GM18508 (cell line): ENCODE data around the gene SHKBP1.
"Not testable (repeated sequence)": the region's sequence is repeated elsewhere in the genome, so short reads cannot be mapped to it uniquely, and the experiment has no call there.

Source experiments
- ATAC-seq: cut with Tn5 transposase; IDR thresholded peaks from one replicate; pipeline ENCODE4 v1.9.1; 2021; ENCODE audit warnings: moderate number of reproducible peaks; ENCODE audit not compliant: insufficient read depth, unreplicated experiment

SHKBP1 gene

DNA sequence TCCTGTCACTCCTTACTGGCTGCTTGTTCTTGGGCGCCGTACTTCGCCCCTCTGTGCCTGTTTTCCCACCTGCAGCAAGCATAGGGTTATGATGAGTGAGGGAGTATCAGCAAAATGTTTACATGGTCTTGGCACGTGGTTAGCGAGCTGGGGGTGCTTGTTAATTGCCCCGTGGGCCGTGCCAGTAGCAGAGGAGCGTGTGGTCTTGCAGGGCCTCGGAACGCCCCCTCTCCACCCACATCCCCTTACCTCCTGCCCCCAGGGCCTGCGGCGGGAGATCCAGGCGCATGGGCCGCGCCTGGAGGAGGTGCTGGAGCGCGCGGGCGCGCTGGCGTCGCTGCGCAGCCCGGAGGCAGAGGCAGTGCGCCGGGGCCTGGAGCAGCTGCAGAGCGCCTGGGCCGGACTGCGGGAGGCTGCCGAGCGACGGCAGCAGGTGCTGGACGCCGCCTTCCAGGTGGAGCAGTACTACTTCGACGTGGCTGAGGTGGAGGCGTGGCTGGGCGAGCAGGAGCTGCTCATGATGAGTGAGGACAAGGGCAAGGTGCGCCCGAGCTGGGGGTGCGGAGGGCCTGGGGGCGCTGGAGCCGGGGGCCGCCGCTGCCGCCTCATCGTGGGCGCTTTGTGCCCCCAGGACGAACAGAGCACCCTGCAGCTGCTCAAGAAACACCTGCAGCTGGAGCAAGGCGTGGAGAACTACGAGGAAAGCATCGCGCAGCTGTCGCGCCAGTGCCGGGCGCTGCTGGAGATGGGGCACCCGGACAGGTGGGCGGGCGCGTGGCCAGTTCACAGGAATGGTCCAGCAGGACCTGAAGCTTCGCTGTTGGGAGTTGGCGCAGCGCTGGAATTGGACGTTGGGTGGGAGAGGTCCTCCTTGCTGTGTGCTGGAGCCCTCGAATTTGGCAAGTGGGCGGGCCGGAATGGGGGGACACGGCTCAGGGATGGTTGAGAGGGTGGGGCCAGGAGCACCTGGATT lies 22.5 kb upstream of the SHKBP1 start:
- no peak for ATAC-seq

DNA sequence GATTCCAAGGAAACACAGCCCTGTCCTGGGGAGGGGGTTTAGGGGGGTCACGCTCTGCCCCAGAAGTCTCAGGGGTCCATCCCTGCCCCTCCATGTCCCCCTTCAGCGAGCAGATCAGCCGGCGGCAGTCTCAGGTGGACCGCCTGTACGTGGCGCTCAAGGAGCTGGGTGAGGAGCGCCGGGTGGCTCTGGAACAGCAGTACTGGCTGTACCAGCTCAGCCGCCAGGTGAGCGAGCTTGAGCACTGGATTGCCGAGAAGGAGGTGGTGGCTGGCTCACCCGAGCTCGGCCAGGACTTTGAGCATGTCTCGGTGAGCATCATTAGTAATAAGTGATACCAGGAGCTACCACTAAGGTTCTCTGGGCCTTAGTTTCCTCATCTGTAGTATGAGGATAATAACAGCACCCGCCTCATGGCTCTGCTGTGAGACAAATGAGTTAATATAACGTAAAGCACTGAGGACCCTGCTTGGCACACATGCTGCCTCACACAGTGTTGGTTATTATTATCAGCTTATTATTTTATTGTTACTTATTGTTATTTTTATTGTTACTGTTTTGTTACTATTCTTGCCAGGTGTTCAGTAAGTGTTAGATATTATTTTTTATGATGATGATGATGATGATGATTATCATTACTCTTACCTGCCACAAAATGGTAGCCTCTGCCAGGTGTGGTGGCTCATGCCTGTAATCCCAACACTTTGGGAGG lies 20.5 kb upstream of the SHKBP1 start:
- ATAC-seq: no peak

DNA sequence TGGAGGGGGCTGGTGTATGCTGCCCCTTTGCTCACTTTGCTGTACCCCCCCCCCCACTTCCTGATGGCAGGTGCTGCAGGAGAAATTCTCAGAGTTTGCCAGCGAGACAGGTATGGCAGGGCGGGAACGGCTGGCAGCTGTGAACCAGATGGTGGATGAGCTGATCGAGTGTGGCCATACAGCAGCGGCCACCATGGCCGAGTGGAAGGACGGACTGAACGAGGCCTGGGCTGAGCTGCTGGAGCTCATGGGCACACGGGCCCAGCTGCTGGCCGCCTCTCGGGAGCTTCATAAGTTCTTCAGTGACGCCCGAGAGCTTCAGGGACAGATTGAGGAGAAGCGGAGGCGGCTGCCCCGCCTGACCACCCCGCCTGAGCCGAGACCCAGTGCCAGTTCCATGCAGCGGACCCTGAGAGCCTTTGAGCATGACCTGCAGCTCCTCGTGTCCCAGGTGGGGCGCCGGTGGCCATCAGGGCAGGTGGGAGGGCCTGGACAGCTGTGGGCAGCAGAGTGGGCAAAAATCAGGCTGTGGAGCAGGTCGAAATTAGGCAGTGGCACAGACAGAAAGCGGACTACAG lies 19.6 kb upstream of the SHKBP1 start:
- no peak for ATAC-seq

DNA sequence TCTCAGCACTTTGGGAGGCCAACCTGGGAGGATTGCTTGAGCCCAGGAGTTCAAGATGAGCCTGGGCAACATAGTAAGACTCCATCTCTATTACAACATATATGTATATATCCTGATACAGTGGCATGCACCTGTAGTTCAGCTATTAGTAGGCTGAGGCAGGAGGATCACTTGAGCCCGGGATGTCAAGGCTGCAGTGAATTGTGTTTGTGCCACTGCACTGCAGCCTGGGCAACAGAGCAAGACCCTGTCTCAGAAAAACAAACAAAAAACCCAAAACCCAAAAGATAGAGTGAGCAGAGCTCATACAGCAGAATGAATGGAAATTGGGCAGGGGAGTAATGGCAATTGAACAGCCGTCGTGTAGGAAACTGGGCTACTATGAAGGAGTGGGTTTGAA lies 17.3 kb upstream of the SHKBP1 start:
- no peak for ATAC-seq

DNA sequence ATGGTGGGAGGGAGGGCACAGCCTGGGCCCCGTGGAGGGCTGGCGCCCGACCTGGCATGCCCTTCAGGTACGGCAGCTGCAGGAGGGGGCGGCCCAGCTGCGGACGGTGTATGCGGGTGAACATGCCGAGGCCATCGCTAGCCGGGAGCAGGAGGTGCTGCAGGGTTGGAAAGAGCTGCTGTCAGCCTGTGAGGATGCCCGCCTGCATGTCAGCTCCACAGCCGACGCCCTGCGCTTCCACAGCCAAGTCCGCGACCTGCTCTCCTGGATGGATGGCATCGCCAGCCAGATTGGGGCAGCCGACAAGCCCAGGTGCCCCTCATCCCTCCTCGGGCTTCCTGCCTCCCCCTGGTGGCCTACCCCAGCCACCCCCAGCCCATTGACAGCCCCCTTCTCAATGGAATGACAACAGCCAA lies 16.6 kb upstream of the SHKBP1 start:
- ATAC-seq: no peak

DNA sequence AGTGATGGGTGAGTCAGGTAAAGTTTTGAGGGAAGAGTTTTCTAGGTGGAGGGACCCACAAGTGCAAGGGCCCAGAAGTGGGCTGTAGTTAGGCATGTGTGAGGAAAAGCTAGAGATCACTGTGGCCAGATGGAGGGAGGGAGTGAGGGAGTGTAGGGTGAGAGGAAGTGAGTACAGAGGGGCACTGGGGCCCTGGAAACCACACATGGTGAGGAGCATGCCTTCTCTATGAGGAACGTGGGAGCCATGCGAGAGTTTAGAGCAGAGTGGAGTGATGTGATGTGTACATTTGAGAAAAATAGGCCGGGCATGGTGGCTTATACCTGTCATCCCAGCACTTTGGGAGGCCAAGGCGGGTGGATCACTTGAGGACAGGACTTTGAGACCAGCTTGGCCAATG lies 14.7 kb upstream of the SHKBP1 start:
- no peak for ATAC-seq

DNA sequence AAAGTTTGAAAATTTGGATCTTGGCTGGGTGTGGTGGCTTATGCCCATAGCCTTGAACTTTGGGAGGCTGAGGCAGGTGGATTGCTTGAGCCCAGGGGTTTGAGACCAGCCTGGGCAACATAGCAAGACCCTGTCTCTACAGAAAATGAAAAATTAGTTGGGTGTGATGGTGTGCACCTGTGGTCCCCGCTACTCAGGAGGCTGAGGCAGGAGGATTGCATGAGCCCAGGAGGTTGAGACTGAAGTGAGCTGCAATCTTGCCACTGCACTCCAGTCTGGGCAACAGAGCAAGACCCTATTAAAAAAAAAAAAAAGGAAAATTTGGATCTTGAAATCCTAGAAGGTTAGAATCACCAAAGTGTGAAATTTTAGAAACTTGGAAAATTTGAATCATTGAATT lies 12.1 kb upstream of the SHKBP1 start:
- not testable (repeated sequence) for ATAC-seq

DNA sequence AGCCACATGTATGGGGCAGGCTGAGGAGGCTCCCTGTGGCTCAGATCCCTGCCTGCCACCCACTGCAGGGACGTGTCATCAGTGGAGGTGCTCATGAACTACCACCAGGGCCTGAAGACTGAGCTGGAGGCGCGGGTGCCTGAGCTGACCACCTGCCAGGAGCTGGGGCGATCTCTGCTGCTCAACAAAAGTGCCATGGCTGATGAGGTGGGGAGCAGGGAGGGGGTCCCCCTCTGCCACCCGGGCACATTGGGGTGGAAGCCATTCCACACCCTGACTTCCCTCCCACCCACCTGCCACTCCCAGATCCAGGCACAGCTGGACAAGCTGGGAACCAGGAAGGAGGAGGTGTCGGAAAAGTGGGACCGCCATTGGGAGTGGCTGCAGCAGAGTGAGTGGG lies 11.3 kb upstream of the SHKBP1 start:
- no peak for ATAC-seq

DNA sequence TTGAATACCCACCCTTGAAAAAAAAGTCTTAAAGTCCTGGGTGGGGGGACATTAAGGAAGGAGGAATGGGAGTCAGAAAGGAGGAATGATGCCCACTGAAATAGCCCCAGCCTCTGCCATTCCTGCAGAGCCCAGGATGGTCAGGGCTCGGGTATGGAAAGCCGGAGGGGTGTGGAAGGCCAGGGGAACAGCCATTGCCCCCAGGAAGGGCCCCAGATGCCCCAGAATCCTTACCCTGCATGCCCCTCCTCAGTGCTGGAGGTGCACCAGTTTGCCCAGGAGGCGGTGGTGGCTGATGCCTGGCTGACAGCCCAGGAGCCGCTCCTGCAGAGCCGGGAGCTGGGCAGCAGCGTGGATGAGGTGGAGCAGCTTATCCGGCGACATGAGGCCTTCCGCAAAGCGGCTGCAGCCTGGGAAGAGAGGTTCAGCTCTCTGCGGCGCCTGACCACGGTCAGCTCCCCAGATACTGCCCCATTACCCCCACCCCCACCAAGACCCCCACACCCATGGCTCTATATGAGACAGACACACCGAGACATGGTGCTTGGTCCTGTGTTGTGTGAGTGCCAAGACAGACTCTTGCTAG lies 10.7 kb upstream of the SHKBP1 start:
- ATAC-seq: no peak

DNA sequence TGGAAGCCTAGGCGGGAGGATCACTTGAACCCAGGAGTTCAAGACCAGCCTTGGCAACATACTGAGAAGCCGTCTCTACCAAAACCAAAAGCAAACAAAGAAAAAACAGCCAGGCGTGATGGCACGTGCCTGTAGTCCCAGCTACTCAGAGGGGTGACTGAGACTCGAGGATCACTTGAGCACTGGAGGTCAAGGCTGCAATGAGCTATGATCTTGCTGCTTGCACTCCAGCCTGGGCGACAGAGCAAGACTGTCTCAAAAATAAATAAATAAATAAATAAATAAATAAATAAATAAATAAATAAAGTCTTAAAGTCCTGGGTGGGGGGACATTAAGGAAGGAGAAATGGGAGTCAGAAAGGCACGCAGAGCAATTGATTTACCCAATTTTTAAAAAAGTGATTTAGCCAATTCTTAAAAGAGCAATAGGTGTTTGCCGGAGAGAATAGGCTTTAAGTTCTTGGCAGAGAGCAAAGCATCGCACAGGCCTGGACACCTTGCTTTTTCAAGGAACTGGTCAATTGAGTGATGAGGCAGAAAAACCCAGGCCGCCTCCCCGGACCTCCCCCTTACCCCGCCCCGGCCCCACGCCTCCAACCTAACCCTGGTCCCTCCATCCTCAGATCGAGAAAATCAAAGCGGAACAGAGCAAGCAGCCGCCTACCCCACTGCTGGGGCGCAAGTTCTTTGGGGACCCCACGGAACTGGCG lies 9.5 kb upstream of the SHKBP1 start:
- no peak for ATAC-seq

DNA sequence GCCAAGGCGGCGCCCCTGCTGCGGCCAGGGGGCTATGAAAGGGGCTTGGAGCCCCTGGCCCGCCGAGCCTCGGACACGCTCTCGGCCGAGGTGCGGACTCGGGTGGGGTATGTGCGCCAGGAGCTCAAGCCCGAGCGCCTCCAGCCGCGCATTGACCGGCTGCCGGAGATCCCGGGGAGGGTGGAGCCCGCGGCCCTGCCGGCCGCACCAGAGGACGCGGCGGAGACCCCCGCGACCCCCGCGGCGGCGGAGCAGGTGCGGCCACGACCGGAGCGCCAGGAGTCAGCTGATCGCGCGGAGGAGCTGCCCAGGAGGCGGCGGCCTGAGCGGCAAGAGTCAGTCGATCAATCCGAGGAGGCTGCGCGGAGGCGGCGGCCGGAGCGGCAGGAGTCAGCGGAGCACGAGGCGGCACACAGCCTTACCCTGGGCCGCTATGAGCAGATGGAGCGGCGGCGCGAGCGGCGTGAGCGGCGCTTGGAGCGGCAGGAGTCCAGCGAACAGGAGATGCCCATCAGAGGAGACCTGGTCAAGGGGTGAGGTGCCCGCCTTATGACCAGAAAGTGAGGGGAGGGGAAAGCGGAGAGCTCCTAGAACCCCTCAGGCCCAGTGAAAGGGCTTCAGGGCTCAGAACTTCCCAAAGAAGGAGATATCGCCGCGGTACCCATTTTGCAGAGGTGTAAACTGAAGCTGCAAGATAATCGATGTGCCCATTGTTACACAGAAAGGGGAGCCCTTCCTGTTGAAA lies 8.8 kb upstream of the SHKBP1 start:
- no peak for ATAC-seq

DNA sequence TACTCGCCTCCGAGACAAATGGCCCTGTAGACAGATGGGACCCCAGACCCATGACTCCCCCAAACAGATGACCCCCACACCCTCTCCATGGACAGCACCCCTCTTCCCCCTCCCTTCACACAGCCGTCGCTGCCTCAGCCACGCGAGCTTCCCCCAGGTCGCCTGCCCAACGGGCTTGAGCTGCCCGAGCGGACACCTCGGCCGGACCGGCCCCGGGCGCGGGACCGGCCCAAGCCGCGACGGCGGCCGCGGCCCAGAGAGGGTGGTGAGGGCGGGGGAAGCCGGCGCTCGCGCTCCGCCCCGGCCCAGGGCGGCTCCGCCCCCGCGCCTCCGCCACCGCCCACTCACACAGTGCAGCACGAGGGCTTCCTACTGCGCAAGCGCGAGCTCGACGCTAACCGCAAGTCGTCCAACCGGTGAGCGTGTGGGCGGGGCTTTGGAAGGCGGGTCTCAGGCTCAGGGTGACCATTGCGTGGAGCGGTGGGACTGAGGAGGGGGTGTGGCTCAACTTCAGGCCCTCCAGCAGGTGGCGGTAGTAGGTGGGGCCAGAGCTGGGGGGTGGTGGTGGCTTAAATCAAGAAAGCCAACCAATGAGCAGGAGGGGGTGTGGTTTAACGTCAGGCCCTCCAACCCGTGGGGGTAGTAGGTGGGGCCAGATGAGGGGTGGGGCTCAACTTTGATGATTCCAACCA lies 6.2 kb upstream of the SHKBP1 start:
- ATAC-seq: peak; percentile 41

DNA sequence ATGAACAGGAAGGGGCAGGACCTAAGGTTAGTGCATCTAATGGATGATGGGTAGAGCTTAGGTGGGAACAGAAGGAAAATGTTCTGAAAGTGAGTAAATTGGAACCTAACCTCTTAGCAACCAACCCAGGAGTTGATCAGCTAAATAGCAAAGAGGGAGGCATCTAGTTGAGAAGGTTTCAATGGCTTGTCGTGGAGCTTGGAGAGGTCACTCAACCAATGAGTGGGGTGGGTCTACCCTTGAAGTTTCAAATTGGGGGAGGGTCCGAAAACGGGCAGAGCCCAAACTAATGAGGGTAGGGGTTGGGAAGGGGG lies 5.7 kb upstream of the SHKBP1 start:
- no peak for ATAC-seq

DNA sequence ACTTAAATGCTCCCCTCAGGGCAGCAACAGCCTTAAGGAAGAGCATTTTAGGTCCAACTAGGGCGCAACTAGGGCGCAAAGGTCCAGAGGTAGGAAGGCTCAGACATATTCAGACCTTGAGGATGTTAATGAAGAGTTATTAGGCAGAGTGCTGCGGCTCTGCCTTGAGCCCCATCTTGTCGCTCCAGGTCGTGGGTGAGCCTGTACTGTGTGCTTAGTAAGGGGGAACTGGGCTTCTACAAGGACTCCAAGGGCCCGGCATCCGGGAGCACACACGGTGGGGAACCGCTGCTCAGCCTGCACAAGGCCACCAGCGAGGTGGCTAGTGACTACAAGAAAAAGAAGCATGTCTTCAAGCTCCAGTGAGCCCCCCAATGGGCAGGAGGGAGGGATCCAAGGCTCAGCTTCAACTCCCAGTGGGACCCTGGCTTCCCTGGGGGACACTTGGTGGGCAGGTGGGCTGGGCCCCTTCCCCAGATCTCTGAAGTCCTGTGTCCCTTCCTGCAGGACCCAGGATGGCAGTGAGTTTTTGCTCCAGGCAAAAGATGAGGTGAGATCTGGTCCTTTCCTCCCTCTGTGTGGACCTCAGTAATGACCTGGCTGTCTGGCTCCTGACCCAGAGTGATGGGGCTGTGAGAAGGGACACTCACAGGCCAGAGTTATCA lies 4.7 kb upstream of the SHKBP1 start:
- ATAC-seq: no peak

DNA sequence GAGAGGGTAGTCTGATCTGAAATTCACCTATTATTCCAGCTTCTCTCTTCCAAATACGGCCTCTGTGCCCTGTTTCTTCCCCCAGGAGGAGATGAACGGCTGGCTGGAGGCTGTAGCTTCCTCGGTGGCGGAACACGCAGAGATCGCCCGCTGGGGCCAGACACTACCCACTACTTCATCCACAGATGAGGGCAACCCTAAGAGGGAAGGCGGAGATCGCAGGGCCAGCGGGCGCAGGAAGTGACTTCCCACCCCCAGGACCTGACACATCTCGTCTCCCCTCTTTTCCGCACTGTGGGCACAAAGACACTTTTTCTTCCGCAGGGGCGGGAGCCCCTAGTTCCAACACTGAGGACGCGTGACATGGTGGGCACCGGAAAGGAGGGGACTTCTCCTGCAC lies 1.3 kb upstream of the SHKBP1 start:
- no peak for ATAC-seq

DNA sequence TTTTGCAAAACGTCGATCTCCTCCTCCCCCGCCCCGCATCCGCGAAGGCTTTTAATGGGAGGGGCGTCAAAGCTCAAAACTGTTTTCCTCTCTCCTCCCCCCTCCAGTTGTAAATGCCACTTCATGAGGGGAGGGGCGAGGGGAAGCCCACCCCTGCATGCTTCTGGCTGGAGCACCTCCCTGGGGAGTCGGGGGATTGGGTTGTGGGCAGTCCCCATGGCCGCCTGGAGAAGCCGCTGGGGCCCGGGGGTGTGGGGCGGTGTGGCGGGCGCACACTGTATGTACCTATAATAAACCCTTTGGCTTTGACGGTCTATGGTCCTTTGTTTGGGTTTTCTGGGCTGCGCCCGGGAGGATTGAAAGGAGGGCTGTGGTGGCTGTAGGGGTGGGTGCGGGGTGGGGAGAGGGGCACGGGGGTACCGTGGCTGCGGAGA lies 505 bp upstream of the SHKBP1 start:
- ATAC-seq: no peak

DNA sequence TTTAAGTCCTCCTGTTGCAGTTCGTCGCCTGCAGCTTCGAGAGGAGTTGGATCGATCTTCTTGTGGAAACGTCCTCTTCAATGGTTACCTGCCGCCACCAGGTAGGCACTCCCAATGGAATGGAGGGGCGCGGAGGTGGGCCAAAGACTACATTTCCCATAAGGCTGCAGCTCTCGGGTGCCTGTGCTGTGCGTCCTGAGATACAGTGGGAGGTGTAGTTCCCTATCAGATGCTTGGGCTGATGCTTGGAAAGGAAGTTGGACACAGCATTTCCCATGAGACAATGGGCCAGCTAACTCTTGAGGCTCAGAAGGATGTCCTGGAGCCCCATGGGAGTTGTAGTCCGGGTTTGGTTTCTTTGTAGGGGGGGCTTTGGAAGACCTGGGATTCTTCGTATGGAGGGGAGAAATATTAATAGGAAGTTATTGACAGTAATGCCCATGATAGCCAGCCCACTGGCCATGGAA lies 1.8 kb downstream of the SHKBP1 start:
- ATAC-seq: no peak

DNA sequence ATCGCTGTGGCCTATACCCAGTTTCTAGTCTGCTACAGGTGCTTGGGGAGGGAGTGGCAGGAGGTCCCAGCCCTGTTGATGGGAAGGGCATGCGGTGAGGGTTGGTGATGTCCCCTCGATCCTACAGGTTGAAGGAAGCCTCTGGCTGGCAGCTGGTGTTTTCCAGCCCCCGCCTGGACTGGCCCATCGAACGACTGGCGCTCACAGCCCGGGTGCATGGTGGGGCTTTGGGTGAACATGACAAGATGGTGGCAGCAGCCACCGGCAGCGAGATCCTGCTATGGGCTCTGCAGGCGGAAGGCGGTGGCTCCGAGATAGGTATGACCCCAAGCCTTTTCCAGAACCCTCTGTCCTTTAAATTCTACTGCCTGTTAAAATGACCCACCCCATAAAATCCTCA lies 3.9 kb downstream of the SHKBP1 start:
- no peak for ATAC-seq
